ENCODE data around the gene KDM8. TPM values are rescaled to one million over a fixed set of nuclear protein-coding genes. Genes with fewer than 3 reads are reported as not detected.

Gene KDM8
- total RNA-seq, 3 donors from 2014 or later (not counting 1 experiment from before 2014, with no cell fraction given) = 11.4 to 17.9 (median 17.8) TPM

- DNase-seq (no peak), ATAC-seq (no peak)
- Mint-ChIP-seq H3K27ac (peak overlapping the region; percentile 92 to 100), H3K9me3 (no peaks in the 10 kb centered on the region), H3K4me1 (peaks cover 49 to 52% of the 10 kb centered on the region in 2 donors), H3K27me3 (ENCODE audit: low read depth in 2 of 2) (no peaks in the 10 kb centered on the region), H3K4me3 (peak overlapping the region; percentile 83), H3K36me3 (no peaks in the 10 kb centered on the region)
- TF ChIP-seq CTCF (IDR thresholded peaks at IDR 0.05) = no peak
- 39% methylated on average over 8 of the region's 8 CpGs for WGBS (ENCODE audit: insufficient coverage)
- intact Hi-C loops (cut with micrococcal nuclease) = no loop called here
- Histone ChIP-seq H3K4me1 (ENCODE audit: control insufficient read depth, insufficient read depth, low read length) (peaks cover 96% of the 10 kb centered on the region), H3K36me3 (ENCODE audit: control insufficient read depth, insufficient read depth, low read length) (peaks cover 3% of the 10 kb centered on the region), H3K4me3 (ENCODE audit: low read length) (no peak overlapping the region), H3K27ac (ENCODE audit: low read length) (peak overlapping the region; percentile 99), H3K27me3 (ENCODE audit: control insufficient read depth, insufficient read depth, low read length) (no peaks in the 10 kb centered on the region), H3K9me3 (ENCODE audit: control insufficient read depth, insufficient read depth, low read length) (no peaks in the 10 kb centered on the region)
Measured at GRCh38 chr16:27231692-27232060, 28.4 kb downstream of the KDM8 start.

- peak in 1 of 2 donors; percentile 48 for DNase-seq
- intact Hi-C loops (cut with micrococcal nuclease) = no loop called here
- peaks cover 96% of the 10 kb centered on the region for H3K4me1 ChIP-seq (ENCODE audit: control insufficient read depth, insufficient read depth, low read length)
Measured at GRCh38 chr16:27232061-27232900, 29.0 kb downstream of the KDM8 start.

GRCh38 chr16:27232901-27233625 is 29.7 kb downstream of the KDM8 start:
- Histone ChIP-seq H3K4me1 (ENCODE audit: control insufficient read depth, insufficient read depth, low read length) (peaks cover 97% of the 10 kb centered on the region), H3K4me3 (ENCODE audit: low read length) (no peak overlapping the region), H3K27ac (ENCODE audit: low read length) (peak overlapping the region; percentile 99), H3K36me3 (ENCODE audit: control insufficient read depth, insufficient read depth, low read length) (peaks cover 3% of the 10 kb centered on the region), H3K9me3 (ENCODE audit: control insufficient read depth, insufficient read depth, low read length) (no peaks in the 10 kb centered on the region), H3K27me3 (ENCODE audit: control insufficient read depth, insufficient read depth, low read length) (no peaks in the 10 kb centered on the region)
- Mint-ChIP-seq H3K27me3 (ENCODE audit: low read depth in 2 of 2) (no peaks in the 10 kb centered on the region), H3K27ac (peak overlapping the region; percentile 92 to 100), H3K4me1 (peaks cover 61 to 63% of the 10 kb centered on the region in 2 donors), H3K4me3 (no peak overlapping the region), H3K36me3 (no peaks in the 10 kb centered on the region), H3K9me3 (no peaks in the 10 kb centered on the region)
- 83% methylated on average over 13 of the region's 13 CpGs for WGBS (ENCODE audit: insufficient coverage)
- ATAC-seq (no peak), DNase-seq (peak in 1 of 2 donors; percentile 54)
- TF ChIP-seq CTCF (IDR thresholded peaks at IDR 0.05) = no peak
- intact Hi-C loops (cut with micrococcal nuclease) = no loop called here

More at GRCh38 chr16:27232061-27232900, 29.0 kb downstream of the KDM8 start:
- Histone ChIP-seq H3K27me3 (ENCODE audit: control insufficient read depth, insufficient read depth, low read length) (no peaks in the 10 kb centered on the region), H3K36me3 (ENCODE audit: control insufficient read depth, insufficient read depth, low read length) (peaks cover 3% of the 10 kb centered on the region), H3K9me3 (ENCODE audit: control insufficient read depth, insufficient read depth, low read length) (no peaks in the 10 kb centered on the region), H3K4me3 (ENCODE audit: low read length) (no peak overlapping the region), H3K27ac (ENCODE audit: low read length) (peak overlapping the region; percentile 99)
- Mint-ChIP-seq H3K36me3 (no peaks in the 10 kb centered on the region), H3K27ac (peak overlapping the region; percentile 92 to 100), H3K4me1 (peaks cover 54 to 55% of the 10 kb centered on the region in 2 donors), H3K27me3 (ENCODE audit: low read depth in 2 of 2) (no peaks in the 10 kb centered on the region), H3K9me3 (no peaks in the 10 kb centered on the region), H3K4me3 (peak overlapping the region; percentile 83)
- 24% methylated on average over 26 of the region's 26 CpGs for WGBS (ENCODE audit: insufficient coverage)
- TF ChIP-seq CTCF (IDR thresholded peaks at IDR 0.05) = no peak
- no peak for ATAC-seq
